ENCODE data around the gene NRG4.
"Not testable (repeated sequence)": the region's sequence is repeated elsewhere in the genome, so short reads cannot be mapped to it uniquely, and the experiment has no call there.

The NRG4 gene

GRCh38 chr15:76058714-76059319 is 46.6 kb upstream of the NRG4 start:
- no peak overlapping the region for H3K9ac ChIP-seq
- TF ChIP-seq, protein P1, sequence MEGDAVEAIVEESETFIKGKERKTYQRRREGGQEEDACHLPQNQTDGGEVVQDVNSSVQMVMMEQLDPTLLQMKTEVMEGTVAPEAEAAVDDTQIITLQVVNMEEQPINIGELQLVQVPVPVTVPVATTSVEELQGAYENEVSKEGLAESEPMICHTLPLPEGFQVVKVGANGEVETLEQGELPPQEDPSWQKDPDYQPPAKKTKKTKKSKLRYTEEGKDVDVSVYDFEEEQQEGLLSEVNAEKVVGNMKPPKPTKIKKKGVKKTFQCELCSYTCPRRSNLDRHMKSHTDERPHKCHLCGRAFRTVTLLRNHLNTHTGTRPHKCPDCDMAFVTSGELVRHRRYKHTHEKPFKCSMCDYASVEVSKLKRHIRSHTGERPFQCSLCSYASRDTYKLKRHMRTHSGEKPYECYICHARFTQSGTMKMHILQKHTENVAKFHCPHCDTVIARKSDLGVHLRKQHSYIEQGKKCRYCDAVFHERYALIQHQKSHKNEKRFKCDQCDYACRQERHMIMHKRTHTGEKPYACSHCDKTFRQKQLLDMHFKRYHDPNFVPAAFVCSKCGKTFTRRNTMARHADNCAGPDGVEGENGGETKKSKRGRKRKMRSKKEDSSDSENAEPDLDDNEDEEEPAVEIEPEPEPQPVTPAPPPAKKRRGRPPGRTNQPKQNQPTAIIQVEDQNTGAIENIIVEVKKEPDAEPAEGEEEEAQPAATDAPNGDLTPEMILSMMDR (conservative IDR thresholded peaks at IDR 0.05; ENCODE audit: low read depth, low read length) = peak; percentile 35; the same call in 1 of the 2 replicates
- H3K27ac ChIP-seq = no peak overlapping the region
- H3K79me2 ChIP-seq (ENCODE audit: insufficient read depth, low read depth) = no peaks in the 10 kb centered on the region
- no peaks in the 10 kb centered on the region for H4K20me1 ChIP-seq (ENCODE audit: insufficient read depth)
- H3K4me1 ChIP-seq (ENCODE audit: low read depth, poor library complexity, severe bottlenecking) = peaks cover 47% of the 10 kb centered on the region
- H3K4me2 ChIP-seq = peak overlapping the region; percentile 67
- H3K4me3 ChIP-seq (IDR thresholded peaks at IDR 0.05; ENCODE audit: insufficient read depth, low read depth, low read length) = no peak overlapping the region
- H3K27me3 ChIP-seq (ENCODE audit: insufficient read depth, low read depth) = peaks cover 8% of the 10 kb centered on the region
- peak overlapping the region; percentile 68 for H2AFZ ChIP-seq (ENCODE audit: low read depth)
- no peaks in the 10 kb centered on the region for H3K36me3 ChIP-seq (ENCODE audit: insufficient read depth)

GRCh38 chr15:76057332-76058000 is 45.2 kb upstream of the NRG4 start:
- Histone ChIP-seq H3K79me2 (ENCODE audit: insufficient read depth, low read depth) (no peaks in the 10 kb centered on the region), H3K27me3 (ENCODE audit: insufficient read depth, low read depth) (peaks cover 8% of the 10 kb centered on the region), H3K27ac (no peak overlapping the region), H2AFZ (ENCODE audit: low read depth) (peak overlapping the region; percentile 48; the same call in 1 of the 2 replicates), H3K4me3 (IDR thresholded peaks at IDR 0.05; ENCODE audit: insufficient read depth, low read depth, low read length) (no peak overlapping the region), H3K9ac (no peak overlapping the region), H3K36me3 (ENCODE audit: insufficient read depth) (no peaks in the 10 kb centered on the region), H4K20me1 (ENCODE audit: insufficient read depth) (no peaks in the 10 kb centered on the region), H3K4me1 (ENCODE audit: low read depth, poor library complexity, severe bottlenecking) (peaks cover 41% of the 10 kb centered on the region), H3K4me2 (peak overlapping the region; percentile 66)
- TF ChIP-seq, protein P1 (conservative IDR thresholded peaks at IDR 0.05; ENCODE audit: low read depth, low read length) = peak; percentile 80

- H3K9ac ChIP-seq = no peak overlapping the region; the same call in 1 of the 2 replicates
- peak overlapping the region; percentile 66 for H3K4me2 ChIP-seq
These were observed 44.7 kb upstream of the NRG4 start for GRCh38 chr15:76056931-76057330.

DNA sequence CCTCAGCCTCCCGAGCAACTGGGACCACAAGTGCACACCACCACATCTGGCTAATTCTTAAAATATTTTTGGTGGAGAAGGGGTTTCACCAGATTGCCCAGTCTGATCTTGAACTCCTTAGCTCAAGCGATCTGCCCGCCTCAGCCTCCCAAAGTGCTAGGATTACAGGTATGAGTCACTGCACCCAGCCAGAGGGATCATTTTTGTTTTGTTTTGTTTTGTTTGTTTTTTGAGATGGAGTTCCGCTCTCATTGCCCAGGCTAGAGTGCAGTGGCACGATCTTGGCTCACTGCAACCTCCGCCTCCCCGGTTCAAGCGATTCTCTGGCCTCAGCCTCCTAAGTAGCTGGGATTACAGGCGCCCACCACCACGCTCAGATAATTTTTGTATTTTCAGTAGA is 42.0 kb upstream of the NRG4 start:
- H4K20me1 ChIP-seq (ENCODE audit: insufficient read depth); H3K36me3 ChIP-seq (ENCODE audit: insufficient read depth); H3K4me3 ChIP-seq (IDR thresholded peaks at IDR 0.05; ENCODE audit: insufficient read depth, low read depth, low read length); H2AFZ ChIP-seq (ENCODE audit: low read depth); H3K27me3 ChIP-seq (ENCODE audit: insufficient read depth, low read depth); H3K27ac ChIP-seq; H3K79me2 ChIP-seq (ENCODE audit: insufficient read depth, low read depth); H3K4me2 ChIP-seq; H3K9ac ChIP-seq: not testable (repeated sequence)
- H3K4me1 ChIP-seq (ENCODE audit: low read depth, poor library complexity, severe bottlenecking) = peaks cover 26% of the 10 kb centered on the region

More at GRCh38 chr15:76056931-76057330, 44.7 kb upstream of the NRG4 start:
- TF ChIP-seq, protein P1 (conservative IDR thresholded peaks at IDR 0.05; ENCODE audit: low read depth, low read length) = no peak
- H3K79me2 ChIP-seq (ENCODE audit: insufficient read depth, low read depth) = no peaks in the 10 kb centered on the region
- peaks cover 8% of the 10 kb centered on the region for H3K27me3 ChIP-seq (ENCODE audit: insufficient read depth, low read depth)
- no peak overlapping the region for H3K27ac ChIP-seq
- no peak overlapping the region for H3K4me3 ChIP-seq (IDR thresholded peaks at IDR 0.05; ENCODE audit: insufficient read depth, low read depth, low read length)
- H3K4me1 ChIP-seq (ENCODE audit: low read depth, poor library complexity, severe bottlenecking) = peaks cover 35% of the 10 kb centered on the region
- no peaks in the 10 kb centered on the region for H4K20me1 ChIP-seq (ENCODE audit: insufficient read depth)
- peak overlapping the region; percentile 48; the same call in 1 of the 2 replicates for H2AFZ ChIP-seq (ENCODE audit: low read depth)
- no peaks in the 10 kb centered on the region for H3K36me3 ChIP-seq (ENCODE audit: insufficient read depth)

DNA sequence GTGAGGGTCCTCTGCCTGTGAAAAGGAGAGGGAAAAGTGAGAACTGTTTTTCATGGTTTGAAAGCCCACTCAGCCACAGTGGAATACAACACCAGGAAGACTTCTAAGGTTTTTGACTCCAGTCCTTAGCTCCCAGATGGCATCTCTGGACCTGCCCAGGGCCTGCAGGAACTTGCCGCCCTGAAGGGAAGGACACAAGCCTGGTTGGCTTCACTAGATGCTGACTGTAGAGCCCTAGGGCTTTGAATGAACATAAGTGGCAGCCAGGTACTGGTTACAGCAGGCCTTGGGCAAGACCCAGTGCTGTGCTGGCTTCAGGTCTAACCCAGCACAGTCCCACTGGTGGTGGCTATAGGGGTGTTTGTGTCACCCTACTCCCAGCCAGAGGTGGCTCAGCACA is 26.3 kb upstream of the NRG4 start:
- Histone ChIP-seq H4K20me1 (ENCODE audit: insufficient read depth) (no peaks in the 10 kb centered on the region), H2AFZ (ENCODE audit: low read depth) (no peak overlapping the region), H3K4me3 (IDR thresholded peaks at IDR 0.05; ENCODE audit: insufficient read depth, low read depth, low read length) (no peak overlapping the region), H3K36me3 (ENCODE audit: insufficient read depth) (no peaks in the 10 kb centered on the region), H3K27ac (no peak overlapping the region), H3K27me3 (ENCODE audit: insufficient read depth, low read depth) (no peaks in the 10 kb centered on the region), H3K9ac (no peak overlapping the region), H3K4me2 (no peak overlapping the region), H3K79me2 (ENCODE audit: insufficient read depth, low read depth) (no peaks in the 10 kb centered on the region), H3K4me1 (ENCODE audit: low read depth, poor library complexity, severe bottlenecking) (no peaks in the 10 kb centered on the region)
- TF ChIP-seq, protein P1 (conservative IDR thresholded peaks at IDR 0.05; ENCODE audit: low read depth, low read length) = no peak
